ENCODE data around the gene ARHGAP15. TPM values are rescaled to one million over a fixed set of nuclear protein-coding genes. Genes with fewer than 3 reads are reported as not detected.

Gene ARHGAP15
- total RNA-seq, 2 donors from 2014 or later = 0.41 to 4.3 TPM

- no peaks in the 10 kb centered on the region for H3K4me1 ChIP-seq (replicated peaks)
- intact Hi-C loops (cut with DNase I) = no loop called here
- TF ChIP-seq CTCF (IDR thresholded peaks at IDR 0.05) = no peak
- no peak for TF ChIP-seq POLR2A (IDR thresholded peaks at IDR 0.05)
- TF ChIP-seq POLR2AphosphoS5 (IDR thresholded peaks at IDR 0.05) = no peak
- no peak overlapping the region for H3K27ac ChIP-seq
- WGBS = 69% methylated on average over 6 of the region's 6 CpGs
- DNase-seq (ENCODE audit: low spot score) = no peak
- no peaks in the 10 kb centered on the region for H3K36me3 ChIP-seq
- H3K4me3 ChIP-seq = no peak overlapping the region
- H3K9me3 ChIP-seq = no peaks in the 10 kb centered on the region
- no peaks in the 10 kb centered on the region for H3K27me3 ChIP-seq (replicated peaks; ENCODE audit: insufficient read depth)
These were observed 80.6 kb downstream of the ARHGAP15 start for GRCh38 chr2:143209570-143210445.

GRCh38 chr2:143210446-143210819, 81.2 kb downstream of the ARHGAP15 start:
- intact Hi-C loops (cut with DNase I) = no loop called here
- DNase-seq (ENCODE audit: low spot score) = no peak
- H3K27me3 ChIP-seq (replicated peaks; ENCODE audit: insufficient read depth) = no peaks in the 10 kb centered on the region
- TF ChIP-seq POLR2A (IDR thresholded peaks at IDR 0.05) = no peak
- TF ChIP-seq POLR2AphosphoS5 (IDR thresholded peaks at IDR 0.05) = no peak
- no peak for TF ChIP-seq CTCF (IDR thresholded peaks at IDR 0.05)
- no peaks in the 10 kb centered on the region for H3K36me3 ChIP-seq
- no peaks in the 10 kb centered on the region for H3K9me3 ChIP-seq
- no peaks in the 10 kb centered on the region for H3K4me1 ChIP-seq (replicated peaks)
- WGBS = 92% methylated on average over 1 of the region's 1 CpG
- no peak overlapping the region for H3K4me3 ChIP-seq
- no peak overlapping the region for H3K27ac ChIP-seq

- Histone ChIP-seq H3K4me1 (replicated peaks) (no peaks in the 10 kb centered on the region), H3K9me3 (no peaks in the 10 kb centered on the region), H3K27ac (no peak overlapping the region), H3K27me3 (replicated peaks; ENCODE audit: insufficient read depth) (no peaks in the 10 kb centered on the region), H3K4me3 (no peak overlapping the region), H3K36me3 (no peaks in the 10 kb centered on the region)
- no peak for TF ChIP-seq POLR2AphosphoS5 (IDR thresholded peaks at IDR 0.05)
- no peak for TF ChIP-seq CTCF (IDR thresholded peaks at IDR 0.05)
- TF ChIP-seq POLR2A (IDR thresholded peaks at IDR 0.05) = no peak
- 84% methylated on average over 1 of the region's 1 CpG for WGBS
- intact Hi-C loops (cut with DNase I) = no loop called here
- DNase-seq (ENCODE audit: low spot score) = no peak
These were observed 88.4 kb downstream of the ARHGAP15 start for GRCh38 chr2:143217512-143218115.

- no peaks in the 10 kb centered on the region for H3K4me1 ChIP-seq (replicated peaks)
- H3K27ac ChIP-seq = no peak overlapping the region
- TF ChIP-seq POLR2A (IDR thresholded peaks at IDR 0.05) (no peak), POLR2AphosphoS5 (IDR thresholded peaks at IDR 0.05) (no peak), CTCF (IDR thresholded peaks at IDR 0.05) (no peak)
- H3K9me3 ChIP-seq = no peaks in the 10 kb centered on the region
- no peaks in the 10 kb centered on the region for H3K27me3 ChIP-seq (replicated peaks; ENCODE audit: insufficient read depth)
- H3K36me3 ChIP-seq = no peaks in the 10 kb centered on the region
- H3K4me3 ChIP-seq = no peak overlapping the region
- no peak for DNase-seq (ENCODE audit: low spot score)
- intact Hi-C loops (cut with DNase I) = no loop called here
- 93% methylated on average over 6 of the region's 6 CpGs for WGBS
These were observed 89.4 kb downstream of the ARHGAP15 start for GRCh38 chr2:143218621-143219020.
